ENCODE data around the gene FAM13A.
A peak's percentile ranks its signal among the peaks of the same experiment; 100 is the strongest.
"Not testable (repeated sequence)": the region's sequence is repeated elsewhere in the genome, so short reads cannot be mapped to it uniquely, and the experiment has no call there.

FAM13A gene

GRCh38 chr4:88865046-88865445 is 191.9 kb downstream of the FAM13A start:
- DNase-seq (ENCODE audit: insufficient read length, low spot score) (no peak), FAIRE-seq (no peak)

- FAIRE-seq (no peak), DNase-seq (ENCODE audit: insufficient read length, low spot score) (no peak)
These were observed 196.4 kb downstream of the FAM13A start for GRCh38 chr4:88860586-88860985.

GRCh38 chr4:88859191-88859812 is 197.7 kb downstream of the FAM13A start:
- FAIRE-seq (no peak), DNase-seq (ENCODE audit: insufficient read length, low spot score) (no peak)

- FAIRE-seq (no peak), DNase-seq (ENCODE audit: insufficient read length, low spot score) (no peak)
These were observed 198.2 kb downstream of the FAM13A start for GRCh38 chr4:88858752-88859151.

GRCh38 chr4:88857588-88857987 is 199.4 kb downstream of the FAM13A start:
- DNase-seq (ENCODE audit: insufficient read length, low spot score) (no peak), FAIRE-seq (no peak)

GRCh38 chr4:88854481-88854880 is 202.5 kb downstream of the FAM13A start:
- no peak for DNase-seq (ENCODE audit: insufficient read length, low spot score)
- FAIRE-seq: no peak

- not testable (repeated sequence) for FAIRE-seq
These were observed 203.4 kb downstream of the FAM13A start for GRCh38 chr4:88853583-88853982.

GRCh38 chr4:88846206-88846790 is 210.7 kb downstream of the FAM13A start:
- FAIRE-seq (no peak), DNase-seq (ENCODE audit: insufficient read length, low spot score) (no peak)

More at GRCh38 chr4:88853583-88853982, 203.4 kb downstream of the FAM13A start:
- not testable (repeated sequence) for DNase-seq (ENCODE audit: insufficient read length, low spot score)

- FAIRE-seq: no peak
- DNase-seq (ENCODE audit: insufficient read length, low spot score): no peak
These were observed 213.8 kb downstream of the FAM13A start for GRCh38 chr4:88843067-88843685.

- FAIRE-seq (no peak), DNase-seq (ENCODE audit: insufficient read length, low spot score) (no peak)
These were observed 215.3 kb downstream of the FAM13A start for GRCh38 chr4:88841635-88842034.

- DNase-seq (ENCODE audit: insufficient read length, low spot score): no peak
- FAIRE-seq: no peak
These were observed 220.8 kb downstream of the FAM13A start for GRCh38 chr4:88836216-88836615.

GRCh38 chr4:88831031-88831430 is 226.0 kb downstream of the FAM13A start:
- FAIRE-seq (no peak), DNase-seq (ENCODE audit: insufficient read length, low spot score) (no peak)

GRCh38 chr4:88830598-88830997 is 226.4 kb downstream of the FAM13A start:
- DNase-seq (ENCODE audit: insufficient read length, low spot score): no peak

GRCh38 chr4:88828842-88829571 is 228.0 kb downstream of the FAM13A start:
- no peak for FAIRE-seq
- DNase-seq (ENCODE audit: insufficient read length, low spot score): no peak

More at GRCh38 chr4:88830598-88830997, 226.4 kb downstream of the FAM13A start:
- FAIRE-seq: no peak

GRCh38 chr4:88827442-88827841 is 229.5 kb downstream of the FAM13A start:
- FAIRE-seq (no peak), DNase-seq (ENCODE audit: insufficient read length, low spot score) (no peak)

GRCh38 chr4:88826771-88827170 is 230.2 kb downstream of the FAM13A start:
- DNase-seq (ENCODE audit: insufficient read length, low spot score) (no peak), FAIRE-seq (no peak)

GRCh38 chr4:88825931-88826330 is 231.1 kb downstream of the FAM13A start:
- no peak for DNase-seq (ENCODE audit: insufficient read length, low spot score)
- no peak for FAIRE-seq

GRCh38 chr4:88823058-88823919 is 233.7 kb downstream of the FAM13A start:
- peak; percentile 36 for DNase-seq (ENCODE audit: insufficient read length, low spot score)
- FAIRE-seq: peak; percentile 13

- FAIRE-seq: no peak
- no peak for DNase-seq (ENCODE audit: insufficient read length, low spot score)
These were observed 234.8 kb downstream of the FAM13A start for GRCh38 chr4:88822034-88822789.

- FAIRE-seq: no peak
These were observed 235.5 kb downstream of the FAM13A start for GRCh38 chr4:88821522-88821921.

More at GRCh38 chr4:88821522-88821921, 235.5 kb downstream of the FAM13A start:
- DNase-seq (ENCODE audit: insufficient read length, low spot score): no peak

Measured in HTR-8/SVneo (cell line).